ENCODE results near the gene ALDOB. TPM values are rescaled to one million over a fixed set of nuclear protein-coding genes. Genes with fewer than 3 reads are reported as not detected.

ALDOB gene
- total and polyA plus RNA-seq, 4 donors, result 527 to 2,132 (median 1,808) TPM

DNA sequence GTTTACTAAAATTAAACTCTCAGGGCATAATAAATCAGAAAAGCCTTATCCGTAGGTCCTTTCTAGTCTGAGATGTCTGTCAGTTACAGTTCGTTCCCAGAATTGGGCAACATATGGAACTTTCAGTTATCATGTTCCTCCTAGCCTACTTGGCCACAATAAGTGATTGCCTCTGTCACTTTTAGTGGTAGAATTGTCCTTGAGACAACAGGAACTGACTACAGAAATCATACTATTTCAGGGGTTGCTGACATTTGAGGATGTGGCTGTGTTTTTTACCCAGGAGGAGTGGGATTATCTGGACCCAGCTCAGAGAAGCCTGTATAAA, 36.0 kb downstream of the ALDOB start:
- peak overlapping the region; percentile 52 to 68 for H3K27ac ChIP-seq (ENCODE audit: low read depth in 1 of 2, low read length in 2 of 2)
- no peak for DNase-seq (ENCODE audit: low spot score)
- H3K27me3 ChIP-seq (ENCODE audit: control insufficient read depth in 4 of 4, insufficient read depth in 4 of 4, low read length in 3 of 4), result no peaks in the 10 kb centered on the region
- peak overlapping the region; percentile 74 to 79 for H3K9ac ChIP-seq (ENCODE audit: low read depth in 1 of 2, low read length in 2 of 2)
- TF ChIP-seq, protein P1, sequence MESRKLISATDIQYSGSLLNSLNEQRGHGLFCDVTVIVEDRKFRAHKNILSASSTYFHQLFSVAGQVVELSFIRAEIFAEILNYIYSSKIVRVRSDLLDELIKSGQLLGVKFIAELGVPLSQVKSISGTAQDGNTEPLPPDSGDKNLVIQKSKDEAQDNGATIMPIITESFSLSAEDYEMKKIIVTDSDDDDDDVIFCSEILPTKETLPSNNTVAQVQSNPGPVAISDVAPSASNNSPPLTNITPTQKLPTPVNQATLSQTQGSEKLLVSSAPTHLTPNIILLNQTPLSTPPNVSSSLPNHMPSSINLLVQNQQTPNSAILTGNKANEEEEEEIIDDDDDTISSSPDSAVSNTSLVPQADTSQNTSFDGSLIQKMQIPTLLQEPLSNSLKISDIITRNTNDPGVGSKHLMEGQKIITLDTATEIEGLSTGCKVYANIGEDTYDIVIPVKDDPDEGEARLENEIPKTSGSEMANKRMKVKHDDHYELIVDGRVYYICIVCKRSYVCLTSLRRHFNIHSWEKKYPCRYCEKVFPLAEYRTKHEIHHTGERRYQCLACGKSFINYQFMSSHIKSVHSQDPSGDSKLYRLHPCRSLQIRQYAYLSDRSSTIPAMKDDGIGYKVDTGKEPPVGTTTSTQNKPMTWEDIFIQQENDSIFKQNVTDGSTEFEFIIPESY (IDR thresholded peaks at IDR 0.05), result no peak
- TF ChIP-seq, protein P2, sequence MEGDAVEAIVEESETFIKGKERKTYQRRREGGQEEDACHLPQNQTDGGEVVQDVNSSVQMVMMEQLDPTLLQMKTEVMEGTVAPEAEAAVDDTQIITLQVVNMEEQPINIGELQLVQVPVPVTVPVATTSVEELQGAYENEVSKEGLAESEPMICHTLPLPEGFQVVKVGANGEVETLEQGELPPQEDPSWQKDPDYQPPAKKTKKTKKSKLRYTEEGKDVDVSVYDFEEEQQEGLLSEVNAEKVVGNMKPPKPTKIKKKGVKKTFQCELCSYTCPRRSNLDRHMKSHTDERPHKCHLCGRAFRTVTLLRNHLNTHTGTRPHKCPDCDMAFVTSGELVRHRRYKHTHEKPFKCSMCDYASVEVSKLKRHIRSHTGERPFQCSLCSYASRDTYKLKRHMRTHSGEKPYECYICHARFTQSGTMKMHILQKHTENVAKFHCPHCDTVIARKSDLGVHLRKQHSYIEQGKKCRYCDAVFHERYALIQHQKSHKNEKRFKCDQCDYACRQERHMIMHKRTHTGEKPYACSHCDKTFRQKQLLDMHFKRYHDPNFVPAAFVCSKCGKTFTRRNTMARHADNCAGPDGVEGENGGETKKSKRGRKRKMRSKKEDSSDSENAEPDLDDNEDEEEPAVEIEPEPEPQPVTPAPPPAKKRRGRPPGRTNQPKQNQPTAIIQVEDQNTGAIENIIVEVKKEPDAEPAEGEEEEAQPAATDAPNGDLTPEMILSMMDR (IDR thresholded peaks at IDR 0.05; ENCODE audit: low read depth, low read length, missing input control), result no peak
- no peak for TF ChIP-seq GABPA (IDR thresholded peaks at IDR 0.05 in 1 of 2, conservative IDR thresholded peaks at IDR 0.05 in 1 of 2)
- peaks cover 6 to 37% (median 16%) of the 10 kb centered on the region in 4 donors for H3K4me1 ChIP-seq (ENCODE audit: control insufficient read depth in 4 of 4, insufficient read depth in 4 of 4, low read length in 3 of 4)
- WGBS, result 9% methylated on average over 2 of the region's 2 CpGs
- H3K36me3 ChIP-seq (ENCODE audit: control insufficient read depth in 4 of 4, insufficient read depth in 3 of 4, low read depth in 1 of 4, low read length in 3 of 4), result peaks cover 9 to 41% (median 36%) of the 10 kb centered on the region in 4 donors
- H3K4me3 ChIP-seq (ENCODE audit: low read depth in 1 of 3, low read length in 3 of 3), result peak overlapping the region; percentile 68 to 90 (median 76)
- peaks cover 4 to 14% (median 7%) of the 10 kb centered on the region in 4 donors for H3K9me3 ChIP-seq (ENCODE audit: control insufficient read depth in 4 of 4, low read length in 3 of 4)

DNA sequence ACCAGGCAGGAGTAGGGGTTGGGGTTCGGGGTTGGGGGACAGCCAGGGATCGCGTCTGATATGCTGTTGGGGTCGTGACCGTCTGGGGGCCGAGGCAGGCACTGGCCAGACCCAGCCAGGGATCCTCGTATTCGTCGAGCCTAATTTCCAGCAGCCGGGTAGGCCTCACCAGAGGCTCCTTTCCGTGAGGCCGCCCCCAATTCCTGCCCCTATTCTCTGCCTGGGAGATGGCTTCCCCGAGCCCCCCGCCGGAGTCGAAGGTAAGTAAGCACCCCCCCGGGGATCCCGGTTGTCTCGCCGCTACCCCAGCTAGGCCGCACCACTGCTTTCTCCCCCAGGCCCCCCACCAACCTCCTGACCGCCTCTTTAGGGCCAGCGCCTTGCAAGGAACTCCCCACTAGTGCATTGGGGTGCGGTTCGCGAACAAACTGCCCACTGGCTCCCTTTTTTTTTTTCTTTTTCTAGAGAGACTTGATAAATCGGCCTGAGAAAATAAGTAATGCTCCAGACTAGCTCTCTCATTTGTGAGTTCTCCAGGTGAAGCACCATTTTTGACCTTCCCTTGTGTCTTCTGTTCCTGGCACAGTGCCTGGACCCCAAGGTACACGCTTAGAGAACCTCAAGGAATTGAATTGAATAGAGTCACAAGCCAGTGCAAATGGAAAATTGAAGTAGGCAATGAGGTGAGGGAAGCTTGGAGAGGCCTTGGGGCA, 36.5 kb downstream of the ALDOB start:
- peak overlapping the region; percentile 68 to 90 (median 76) for H3K4me3 ChIP-seq (ENCODE audit: low read depth in 1 of 3, low read length in 3 of 3)
- H3K36me3 ChIP-seq (ENCODE audit: control insufficient read depth in 4 of 4, insufficient read depth in 3 of 4, low read depth in 1 of 4, low read length in 3 of 4), result peaks cover 9 to 36% (median 32%) of the 10 kb centered on the region in 4 donors
- H3K9me3 ChIP-seq (ENCODE audit: control insufficient read depth in 4 of 4, low read length in 3 of 4), result peaks cover 4 to 10% (median 7%) of the 10 kb centered on the region in 4 donors
- TF ChIP-seq FOXA2 (IDR thresholded peaks at IDR 0.05), result no peak
- TF ChIP-seq, protein P1 (IDR thresholded peaks at IDR 0.05), result no peak
- no peak for TF ChIP-seq RXRA (IDR thresholded peaks at IDR 0.05)
- no peak for TF ChIP-seq HNF4A (conservative IDR thresholded peaks at IDR 0.05)
- no peak for TF ChIP-seq GABPA (IDR thresholded peaks at IDR 0.05 in 1 of 2, conservative IDR thresholded peaks at IDR 0.05 in 1 of 2)
- no peak for TF ChIP-seq SP1 (IDR thresholded peaks at IDR 0.05)
- TF ChIP-seq, protein P3, sequence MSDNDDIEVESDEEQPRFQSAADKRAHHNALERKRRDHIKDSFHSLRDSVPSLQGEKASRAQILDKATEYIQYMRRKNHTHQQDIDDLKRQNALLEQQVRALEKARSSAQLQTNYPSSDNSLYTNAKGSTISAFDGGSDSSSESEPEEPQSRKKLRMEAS (IDR thresholded peaks at IDR 0.05), result no peak
- TF ChIP-seq FOXA1 (IDR thresholded peaks at IDR 0.05), result no peak
- TF ChIP-seq, protein P4, sequence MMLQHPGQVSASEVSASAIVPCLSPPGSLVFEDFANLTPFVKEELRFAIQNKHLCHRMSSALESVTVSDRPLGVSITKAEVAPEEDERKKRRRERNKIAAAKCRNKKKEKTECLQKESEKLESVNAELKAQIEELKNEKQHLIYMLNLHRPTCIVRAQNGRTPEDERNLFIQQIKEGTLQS (IDR thresholded peaks at IDR 0.05), result no peak
- TF ChIP-seq, protein P5, sequence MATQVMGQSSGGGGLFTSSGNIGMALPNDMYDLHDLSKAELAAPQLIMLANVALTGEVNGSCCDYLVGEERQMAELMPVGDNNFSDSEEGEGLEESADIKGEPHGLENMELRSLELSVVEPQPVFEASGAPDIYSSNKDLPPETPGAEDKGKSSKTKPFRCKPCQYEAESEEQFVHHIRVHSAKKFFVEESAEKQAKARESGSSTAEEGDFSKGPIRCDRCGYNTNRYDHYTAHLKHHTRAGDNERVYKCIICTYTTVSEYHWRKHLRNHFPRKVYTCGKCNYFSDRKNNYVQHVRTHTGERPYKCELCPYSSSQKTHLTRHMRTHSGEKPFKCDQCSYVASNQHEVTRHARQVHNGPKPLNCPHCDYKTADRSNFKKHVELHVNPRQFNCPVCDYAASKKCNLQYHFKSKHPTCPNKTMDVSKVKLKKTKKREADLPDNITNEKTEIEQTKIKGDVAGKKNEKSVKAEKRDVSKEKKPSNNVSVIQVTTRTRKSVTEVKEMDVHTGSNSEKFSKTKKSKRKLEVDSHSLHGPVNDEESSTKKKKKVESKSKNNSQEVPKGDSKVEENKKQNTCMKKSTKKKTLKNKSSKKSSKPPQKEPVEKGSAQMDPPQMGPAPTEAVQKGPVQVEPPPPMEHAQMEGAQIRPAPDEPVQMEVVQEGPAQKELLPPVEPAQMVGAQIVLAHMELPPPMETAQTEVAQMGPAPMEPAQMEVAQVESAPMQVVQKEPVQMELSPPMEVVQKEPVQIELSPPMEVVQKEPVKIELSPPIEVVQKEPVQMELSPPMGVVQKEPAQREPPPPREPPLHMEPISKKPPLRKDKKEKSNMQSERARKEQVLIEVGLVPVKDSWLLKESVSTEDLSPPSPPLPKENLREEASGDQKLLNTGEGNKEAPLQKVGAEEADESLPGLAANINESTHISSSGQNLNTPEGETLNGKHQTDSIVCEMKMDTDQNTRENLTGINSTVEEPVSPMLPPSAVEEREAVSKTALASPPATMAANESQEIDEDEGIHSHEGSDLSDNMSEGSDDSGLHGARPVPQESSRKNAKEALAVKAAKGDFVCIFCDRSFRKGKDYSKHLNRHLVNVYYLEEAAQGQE (IDR thresholded peaks at IDR 0.05), result no peak
- no peak for TF ChIP-seq HNF4G (IDR thresholded peaks at IDR 0.05)
- no peak for TF ChIP-seq JUND (IDR thresholded peaks at IDR 0.05)
- TF ChIP-seq, protein P2 (IDR thresholded peaks at IDR 0.05; ENCODE audit: low read depth, low read length, missing input control), result no peak
- TF ChIP-seq YY1 (IDR thresholded peaks at IDR 0.05), result no peak
- no peak for TF ChIP-seq NR2F2 (IDR thresholded peaks at IDR 0.05)
- TF ChIP-seq EGR1 (IDR thresholded peaks at IDR 0.05; ENCODE audit: low read depth in 2 of 2), result no peak
- no peak for TF ChIP-seq TAF1 (conservative IDR thresholded peaks at IDR 0.05)
- no peak for TF ChIP-seq RAD21 (IDR thresholded peaks at IDR 0.05)
- no peak for DNase-seq (ENCODE audit: low spot score)
- peak overlapping the region; percentile 52 to 68 for H3K27ac ChIP-seq (ENCODE audit: low read depth in 1 of 2, low read length in 2 of 2)
- peaks cover 6 to 40% (median 20%) of the 10 kb centered on the region in 4 donors for H3K4me1 ChIP-seq (ENCODE audit: control insufficient read depth in 4 of 4, insufficient read depth in 4 of 4, low read length in 3 of 4)
- peak overlapping the region; percentile 74 to 79 for H3K9ac ChIP-seq (ENCODE audit: low read depth in 1 of 2, low read length in 2 of 2)
- no peaks in the 10 kb centered on the region for H3K27me3 ChIP-seq (ENCODE audit: control insufficient read depth in 4 of 4, insufficient read depth in 4 of 4, low read length in 3 of 4)
- 2% methylated on average over 28 of the region's 28 CpGs for WGBS
